SK-N-SH (cell line): ENCODE data around the gene ANO9.

ENCODE experiments used
- CTCF ChIP-seq: fragments of 200-600 bp; sonication (generic); IDR thresholded peaks from 2 replicates; pipeline ENCODE4 v1.6.1; 2017; ENCODE audit warnings: antibody characterized with exemption, mild to moderate bottlenecking, moderate library complexity
- EZH2phosphoT487 ChIP-seq: fragments of 200-600 bp; sonication (generic); IDR thresholded peaks from 2 replicates; pipeline ENCODE4 v1.6.1; 2017; ENCODE audit warnings: low read depth, mixed run types, mild to moderate bottlenecking, antibody characterized with exemption, moderate library complexity, borderline replicate concordance
- RAD21 ChIP-seq: IDR thresholded peaks from 2 replicates; pipeline ENCODE4 v1.6.1; 2012; ENCODE audit warnings: mild to moderate bottlenecking, low read length
- REST ChIP-seq: IDR thresholded peaks from 2 replicates; pipeline ENCODE4 v1.6.1; 2012; ENCODE audit warnings: mild to moderate bottlenecking, low read depth, low read length, moderate library complexity

GRCh38 chr11:441043-441417, 781 bp downstream of the ANO9 start:
- TF ChIP-seq REST, result no peak
- no peak for TF ChIP-seq RAD21
- no peak for TF ChIP-seq EZH2phosphoT487
- TF ChIP-seq CTCF, result no peak
